Caco-2 (cell line): ENCODE results near the gene ADNP2. TPM values are rescaled to one million over a fixed set of nuclear protein-coding genes. Genes with fewer than 3 reads are reported as not detected.

ENCODE experiments used
- BruUV-seq: library from RNA; stranded (reverse); fragments of 400-500 nt; replicated peaks from 2 replicates; lab custom pipeline; 2021; lab: Mats Ljungman, UMichigan
- CTCF ChIA-PET: fragments of 300-600 bp; sonication (Branson Sonifier 250); formaldehyde crosslinking; loops from one replicate; lab custom pipeline; 2022; ENCODE audit warnings: antibody characterized with exemption; lab: Charles Lee
- POLR2A ChIA-PET: fragments of 300-600 bp; sonication (Branson Sonifier 250); formaldehyde crosslinking; loops from one replicate; lab custom pipeline; 2022; ENCODE audit warnings: antibody characterized with exemption; lab: Charles Lee
- DNase-seq, 2 experiments: peaks; one replicate each; pipeline versions ENCODE4 v3.0.0 to v3.0.0-alpha.2; 2020 to 2022
- H3K27me3 ChIP-seq: replicated peaks from 2 replicates; pipeline ENCODE4 v1.6.0; 2011; ENCODE audit warnings: low read length; ENCODE audit not compliant: control insufficient read depth, insufficient read depth
- H3K36me3 ChIP-seq: 2 replicates; pipeline ENCODE4 v1.5.1; 2011; ENCODE audit warnings: low read length; ENCODE audit not compliant: control insufficient read depth, insufficient read depth
- H3K4me1 ChIP-seq: fragments of 250-450 bp; sonication (Bioruptor Pico); 2 replicates; pipeline ENCODE4 v1.5.1; 2020; ENCODE audit warnings: mild to moderate bottlenecking
- H3K4me3 ChIP-seq: 2 replicates; pipeline ENCODE4 v1.5.1; 2011; ENCODE audit warnings: low read depth, mild to moderate bottlenecking, control low read depth, low read length
- H3K9me3 ChIP-seq: fragments of 250-450 bp; sonication (Bioruptor Pico); 2 replicates; pipeline ENCODE4 v1.5.1; 2020; ENCODE audit warnings: mild to moderate bottlenecking, moderate library complexity
- H3K27ac Mint-ChIP-seq: one replicate; pipeline ENCODE4 v1.8.0; 2022; ENCODE audit warnings: mixed read lengths; ENCODE audit not compliant: unreplicated experiment
- H3K27me3 Mint-ChIP-seq: one replicate; pipeline ENCODE4 v1.8.0; 2022; ENCODE audit warnings: mixed read lengths; ENCODE audit not compliant: insufficient read depth, unreplicated experiment
- H3K36me3 Mint-ChIP-seq: one replicate; pipeline ENCODE4 v1.8.0; 2022; ENCODE audit warnings: mild to moderate bottlenecking, mixed read lengths; ENCODE audit not compliant: insufficient read depth, unreplicated experiment
- H3K4me1 Mint-ChIP-seq: one replicate; pipeline ENCODE4 v1.8.0; 2022; ENCODE audit warnings: low read depth, mixed read lengths; ENCODE audit not compliant: unreplicated experiment
- H3K4me3 Mint-ChIP-seq: one replicate; pipeline ENCODE4 v1.8.0; 2022; ENCODE audit warnings: mild to moderate bottlenecking, moderate library complexity, mixed read lengths; ENCODE audit not compliant: unreplicated experiment
- H3K9me3 Mint-ChIP-seq: one replicate; pipeline ENCODE4 v1.8.0; 2022; ENCODE audit warnings: mixed read lengths; ENCODE audit not compliant: unreplicated experiment
- intact Hi-C: fragments of 100-400 bp; cut with micrococcal nuclease; formaldehyde crosslinking; loops from one replicate; pipeline ENCODE4 v1.10.0; 2022; ENCODE audit not compliant: unreplicated experiment
- total RNA-seq: library from RNA; stranded (reverse); gene quantifications from 2 replicates; pipeline ENCODE4 v1.2.3, GENCODE V29; 2022
- TF ChIP-seq, protein P1 (sequence below), 2 experiments: fragments of 200-600 bp in 1 of 2; IDR thresholded peaks; 1 replicate in 1 of 2; 2 replicates in 1 of 2; pipeline versions ENCODE4 v1.5.1 to v1.8.0; 2011 to 2022; ENCODE audit warnings: antibody characterized with exemption in 1 of 2, control low read depth in 1 of 2, inconsistent platforms in 1 of 2, low read depth in 1 of 2, low read length in 1 of 2, mild to moderate bottlenecking in 1 of 2, moderate library complexity in 1 of 2; ENCODE audit not compliant: insufficient read depth in 1 of 2, severe bottlenecking in 1 of 2, unreplicated experiment in 1 of 2

The ADNP2 gene
- total RNA-seq, 1 experiment from 2014 or later, result 22.1 TPM

DNA sequence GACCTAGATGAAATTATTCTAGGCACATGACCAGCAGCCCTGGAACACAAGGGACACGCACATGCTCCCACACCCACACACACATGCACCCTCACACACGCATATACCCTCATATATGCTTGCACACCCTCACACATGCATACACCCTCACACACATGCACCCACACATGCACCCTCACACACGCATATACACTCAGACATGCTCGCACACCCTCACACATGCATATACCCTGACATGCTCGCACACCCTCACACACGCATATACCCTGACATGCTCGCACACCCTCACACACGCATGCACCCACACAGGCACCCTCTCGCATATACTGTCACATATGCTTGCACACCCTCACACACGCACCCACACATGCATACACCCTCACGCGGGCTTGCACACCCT is 76.5 kb downstream of the ADNP2 start:
- H3K36me3 Mint-ChIP-seq, result no peaks in the 10 kb centered on the region
- TF ChIP-seq, protein P1, sequence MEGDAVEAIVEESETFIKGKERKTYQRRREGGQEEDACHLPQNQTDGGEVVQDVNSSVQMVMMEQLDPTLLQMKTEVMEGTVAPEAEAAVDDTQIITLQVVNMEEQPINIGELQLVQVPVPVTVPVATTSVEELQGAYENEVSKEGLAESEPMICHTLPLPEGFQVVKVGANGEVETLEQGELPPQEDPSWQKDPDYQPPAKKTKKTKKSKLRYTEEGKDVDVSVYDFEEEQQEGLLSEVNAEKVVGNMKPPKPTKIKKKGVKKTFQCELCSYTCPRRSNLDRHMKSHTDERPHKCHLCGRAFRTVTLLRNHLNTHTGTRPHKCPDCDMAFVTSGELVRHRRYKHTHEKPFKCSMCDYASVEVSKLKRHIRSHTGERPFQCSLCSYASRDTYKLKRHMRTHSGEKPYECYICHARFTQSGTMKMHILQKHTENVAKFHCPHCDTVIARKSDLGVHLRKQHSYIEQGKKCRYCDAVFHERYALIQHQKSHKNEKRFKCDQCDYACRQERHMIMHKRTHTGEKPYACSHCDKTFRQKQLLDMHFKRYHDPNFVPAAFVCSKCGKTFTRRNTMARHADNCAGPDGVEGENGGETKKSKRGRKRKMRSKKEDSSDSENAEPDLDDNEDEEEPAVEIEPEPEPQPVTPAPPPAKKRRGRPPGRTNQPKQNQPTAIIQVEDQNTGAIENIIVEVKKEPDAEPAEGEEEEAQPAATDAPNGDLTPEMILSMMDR (IDR thresholded peaks at IDR 0.05; ENCODE audit: insufficient read depth in 1 of 2, low read depth in 1 of 2, low read length in 1 of 2, severe bottlenecking in 1 of 2, unreplicated experiment in 1 of 2), result no peak
- no peak for DNase-seq
- no peaks in the 10 kb centered on the region for H3K4me1 Mint-ChIP-seq
- no peaks in the 10 kb centered on the region for H3K9me3 Mint-ChIP-seq
- ChIA-PET POLR2A (no interaction called here), CTCF (no interaction called here)
- H3K27ac Mint-ChIP-seq, result no peak overlapping the region
- intact Hi-C loops, result no loop called here
- H3K27me3 ChIP-seq, result no peaks in the 10 kb centered on the region
- BruUV-seq, result no TSS peak
- H3K9me3 ChIP-seq, result no peaks in the 10 kb centered on the region
- no peak overlapping the region for H3K4me3 ChIP-seq
- H3K27me3 Mint-ChIP-seq, result no peaks in the 10 kb centered on the region
- no peaks in the 10 kb centered on the region for H3K36me3 ChIP-seq
- no peak overlapping the region for H3K4me3 Mint-ChIP-seq
- H3K4me1 ChIP-seq, result no peaks in the 10 kb centered on the region

DNA sequence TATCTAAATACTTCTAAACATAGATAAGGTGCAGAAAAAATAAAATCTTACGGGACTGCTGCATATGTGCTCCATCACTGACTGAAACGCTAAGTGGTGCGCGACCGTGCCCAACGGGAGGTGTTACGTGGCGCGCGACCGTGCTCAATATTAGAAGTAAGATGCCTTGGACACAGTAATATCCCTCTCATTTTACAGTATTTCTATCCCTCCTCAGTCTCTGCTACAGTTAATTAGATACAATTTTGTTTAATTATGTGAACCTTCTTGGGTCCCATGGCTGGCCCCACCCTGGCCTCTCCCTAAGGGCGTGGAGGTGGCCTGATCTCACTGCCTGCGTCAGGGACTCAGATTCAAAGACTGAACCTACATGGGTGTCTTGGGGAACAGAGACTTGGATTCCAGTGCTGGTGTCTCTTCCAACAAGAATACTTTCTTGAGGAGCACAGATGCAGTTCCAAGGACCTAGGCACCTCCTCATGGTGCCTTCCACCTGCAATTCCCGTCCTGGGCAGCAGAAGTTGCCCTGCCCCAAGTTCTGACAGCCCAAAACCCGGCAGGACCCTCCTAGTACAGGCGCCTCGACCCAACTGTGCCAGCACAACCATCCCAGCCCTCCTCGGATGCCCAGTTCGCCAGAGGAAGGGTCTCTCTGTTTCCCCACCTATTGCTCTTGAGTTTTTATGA is 79.0 kb downstream of the ADNP2 start:
- intact Hi-C loops, result no loop called here
- no peak overlapping the region for H3K4me3 Mint-ChIP-seq
- H3K4me1 Mint-ChIP-seq, result no peaks in the 10 kb centered on the region
- Histone ChIP-seq H3K9me3 (no peaks in the 10 kb centered on the region), H3K27me3 (no peaks in the 10 kb centered on the region), H3K4me1 (no peaks in the 10 kb centered on the region), H3K36me3 (no peaks in the 10 kb centered on the region), H3K4me3 (no peak overlapping the region)
- TF ChIP-seq, protein P1 (IDR thresholded peaks at IDR 0.05; ENCODE audit: insufficient read depth in 1 of 2, low read depth in 1 of 2, low read length in 1 of 2, severe bottlenecking in 1 of 2, unreplicated experiment in 1 of 2), result no peak
- ChIA-PET POLR2A (no interaction called here), CTCF (no interaction called here)
- H3K9me3 Mint-ChIP-seq, result no peaks in the 10 kb centered on the region
- no peak for DNase-seq
- H3K36me3 Mint-ChIP-seq, result no peaks in the 10 kb centered on the region
- BruUV-seq, result no TSS peak
- no peak overlapping the region for H3K27ac Mint-ChIP-seq
- H3K27me3 Mint-ChIP-seq, result no peaks in the 10 kb centered on the region

DNA sequence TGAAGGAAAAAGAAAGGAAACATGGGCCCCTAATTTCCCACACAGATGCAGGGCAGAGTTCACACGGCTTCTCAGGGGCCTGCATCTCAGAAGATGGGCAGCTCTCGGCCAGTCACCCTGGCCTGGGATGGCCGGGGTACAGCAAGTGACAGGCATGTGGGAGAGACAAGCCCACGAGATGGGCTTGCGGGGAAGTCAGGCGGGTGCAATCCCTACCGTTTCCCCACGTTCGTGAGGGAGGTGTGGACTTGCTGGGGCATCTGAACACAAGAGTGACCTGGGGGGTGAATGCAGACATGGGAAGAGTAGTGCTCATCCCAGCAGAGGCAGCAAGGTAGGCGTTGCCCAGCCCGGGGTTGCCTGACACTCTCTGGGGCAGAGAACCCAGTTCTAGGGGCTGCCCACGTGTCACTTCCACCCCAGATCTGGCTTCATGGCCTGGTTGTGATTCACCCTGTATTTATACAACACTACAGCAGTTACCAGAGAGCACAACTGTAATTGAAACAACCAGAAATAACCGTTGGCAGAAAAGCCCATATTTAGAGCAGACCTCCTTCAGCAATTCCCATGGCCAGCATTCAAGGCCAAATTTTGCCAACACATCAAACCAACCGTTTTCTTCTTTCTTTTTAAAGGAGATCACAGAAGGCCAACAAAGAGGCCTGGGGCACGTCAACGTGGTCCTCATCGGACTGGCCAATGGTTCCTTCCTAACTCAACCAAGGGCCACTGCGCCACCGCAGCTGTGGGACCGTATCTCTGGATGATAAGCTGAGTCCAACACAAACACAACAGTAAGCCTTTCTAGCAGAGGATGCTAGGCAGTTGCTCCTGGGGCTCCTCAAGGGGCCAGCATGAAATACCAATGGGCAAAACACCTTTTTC is 79.8 kb downstream of the ADNP2 start:
- intact Hi-C loops, result no loop called here
- no peaks in the 10 kb centered on the region for H3K9me3 ChIP-seq
- TF ChIP-seq, protein P1 (IDR thresholded peaks at IDR 0.05; ENCODE audit: insufficient read depth in 1 of 2, low read depth in 1 of 2, low read length in 1 of 2, severe bottlenecking in 1 of 2, unreplicated experiment in 1 of 2), result no peak
- H3K27me3 ChIP-seq, result no peaks in the 10 kb centered on the region
- no peaks in the 10 kb centered on the region for H3K4me1 Mint-ChIP-seq
- H3K27ac Mint-ChIP-seq, result no peak overlapping the region
- no peak overlapping the region for H3K4me3 ChIP-seq
- H3K27me3 Mint-ChIP-seq, result no peaks in the 10 kb centered on the region
- H3K36me3 ChIP-seq, result no peaks in the 10 kb centered on the region
- POLR2A ChIA-PET, result no interaction called here
- no peaks in the 10 kb centered on the region for H3K4me1 ChIP-seq
- DNase-seq, result no peak
- no peak overlapping the region for H3K4me3 Mint-ChIP-seq
- no peaks in the 10 kb centered on the region for H3K9me3 Mint-ChIP-seq
- CTCF ChIA-PET, result no interaction called here
- no TSS peak for BruUV-seq
- no peaks in the 10 kb centered on the region for H3K36me3 Mint-ChIP-seq
